IPS DF 4.7 (cell line): Measurements from ENCODE around the gene TMEM176B.
A peak's percentile ranks its signal among the peaks of the same experiment; 100 is the strongest.
"Not testable (repeated sequence)": the region's sequence is repeated elsewhere in the genome, so short reads cannot be mapped to it uniquely, and the experiment has no call there.

Experiments
- DNase-seq: peaks from one replicate; pipeline ENCODE4 v3.0.0-alpha.2; 2013; ENCODE audit warnings: low spot score; ENCODE audit errors: extremely low read depth

The TMEM176B gene

DNA sequence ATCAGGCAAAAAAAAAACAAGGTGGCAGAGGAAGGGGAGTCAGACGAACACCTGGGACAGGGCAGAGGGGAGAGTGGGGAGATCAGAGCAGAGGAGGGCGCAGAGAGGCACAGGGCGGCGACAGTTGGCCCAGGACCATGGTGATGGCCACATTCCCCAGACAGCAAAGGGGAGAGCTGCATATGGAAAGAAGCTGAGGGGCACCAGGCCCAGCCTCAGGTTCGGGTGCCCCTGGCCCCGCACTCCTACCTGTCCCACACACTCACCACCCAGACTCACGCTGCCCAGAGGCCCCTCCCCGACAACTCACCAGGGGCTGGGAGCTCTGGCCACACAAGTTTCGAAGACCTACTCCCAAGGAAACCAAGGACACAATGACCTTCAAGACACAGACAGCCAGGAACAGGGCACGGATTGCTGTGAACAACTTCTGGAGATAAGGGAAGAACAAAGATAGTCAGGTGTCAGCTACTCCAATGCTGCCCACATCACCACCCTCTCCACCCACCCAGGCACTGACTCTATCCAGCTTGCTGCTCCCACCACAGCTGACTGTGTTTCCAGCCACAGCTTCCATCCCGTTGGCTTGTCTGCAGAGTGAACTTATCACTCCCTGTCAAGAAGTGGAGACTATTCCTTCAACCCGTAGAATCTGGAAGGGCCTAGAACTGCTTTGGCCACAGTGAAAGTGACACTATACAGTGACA lies 8.3 kb downstream of the TMEM176B start:
- no peak for DNase-seq

DNA sequence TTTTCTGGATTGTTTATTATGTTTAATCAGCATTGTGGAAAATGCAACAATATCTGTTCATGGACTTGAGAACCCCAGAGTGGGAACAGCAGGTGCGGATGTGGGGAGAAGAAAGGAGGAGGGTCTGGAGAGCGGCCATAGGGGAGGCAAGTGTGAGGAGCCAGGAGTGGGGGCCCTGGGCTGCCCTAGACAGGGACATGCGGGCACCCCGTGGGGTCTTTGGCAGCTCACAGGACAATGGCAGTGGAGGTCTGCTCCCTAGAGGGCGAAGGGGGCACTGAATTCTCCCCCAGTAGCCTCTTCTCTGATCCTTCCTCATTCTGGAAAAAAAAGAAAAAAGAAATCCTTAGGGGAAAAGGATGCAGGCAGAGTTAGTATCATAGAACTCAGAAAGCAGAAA lies 8.9 kb downstream of the TMEM176B start:
- no peak for DNase-seq

DNA sequence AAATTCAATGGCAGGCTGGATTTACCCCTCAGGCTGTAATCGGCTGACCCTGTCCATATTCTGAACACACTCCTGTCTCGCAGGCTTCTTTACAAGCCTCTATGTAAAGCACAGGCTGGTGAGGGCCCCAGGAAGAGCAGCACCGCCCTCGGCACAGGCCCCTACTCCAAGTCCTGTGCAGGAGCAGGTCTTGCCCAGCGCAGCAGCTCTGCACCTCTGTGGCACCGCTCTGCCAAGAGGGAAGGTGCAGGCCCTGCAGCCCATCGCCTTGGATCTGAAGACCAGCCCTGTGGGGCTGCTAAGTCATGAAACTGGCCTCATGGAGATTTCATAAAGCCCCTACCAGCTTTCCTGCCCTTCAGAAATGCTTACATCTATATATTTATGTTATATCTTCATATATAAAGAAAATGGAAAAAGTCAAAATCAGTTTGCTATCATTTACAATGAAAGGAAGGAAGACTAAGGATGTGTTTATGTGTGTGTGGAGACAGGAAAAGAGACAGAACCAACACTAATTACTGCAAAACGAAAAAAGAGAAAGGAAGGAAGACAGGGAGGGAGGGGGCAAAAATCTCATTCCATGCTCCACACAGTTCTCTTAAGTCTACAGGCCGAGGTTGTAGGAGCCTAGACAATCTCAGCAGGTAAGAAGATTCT lies 9.6 kb downstream of the TMEM176B start:
- no peak for DNase-seq

DNA sequence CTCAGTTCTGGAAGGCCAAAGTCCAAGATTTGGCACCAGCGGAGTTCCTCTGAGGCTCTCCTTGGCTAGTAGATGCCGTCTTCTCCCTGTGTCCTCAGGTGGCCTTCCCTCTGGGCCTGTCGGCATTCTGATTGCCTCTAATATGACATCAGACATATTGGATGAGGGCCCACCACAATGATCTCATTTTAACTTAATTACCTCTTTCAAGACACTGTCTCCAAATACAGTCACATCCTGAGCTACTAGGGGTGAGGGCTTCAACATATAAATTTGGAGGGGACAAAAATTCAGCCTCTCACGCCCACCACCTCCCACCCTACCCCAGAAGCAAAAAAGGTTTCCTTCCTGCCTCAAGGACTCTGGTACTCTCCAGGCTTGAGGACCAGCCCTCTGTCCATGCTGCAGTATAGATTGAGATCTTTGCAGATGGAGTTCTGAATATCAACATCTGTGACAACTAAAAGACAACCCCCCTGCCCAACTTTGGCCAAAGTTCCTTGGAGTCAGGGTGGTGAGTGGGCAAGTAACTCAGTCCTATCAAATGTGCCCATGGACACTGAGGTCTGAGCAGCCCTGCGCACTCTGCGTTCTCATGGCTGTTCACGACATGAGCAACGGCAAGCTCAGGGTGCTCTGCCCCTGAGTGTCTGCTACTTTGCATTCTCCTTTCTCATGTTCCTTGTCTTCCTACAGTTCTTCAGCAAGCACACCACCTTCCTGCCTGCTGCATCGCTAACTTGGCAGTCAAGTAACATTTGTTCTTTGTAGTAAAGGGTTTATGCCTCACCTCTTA lies 11.5 kb downstream of the TMEM176B start:
- DNase-seq = no peak

DNA sequence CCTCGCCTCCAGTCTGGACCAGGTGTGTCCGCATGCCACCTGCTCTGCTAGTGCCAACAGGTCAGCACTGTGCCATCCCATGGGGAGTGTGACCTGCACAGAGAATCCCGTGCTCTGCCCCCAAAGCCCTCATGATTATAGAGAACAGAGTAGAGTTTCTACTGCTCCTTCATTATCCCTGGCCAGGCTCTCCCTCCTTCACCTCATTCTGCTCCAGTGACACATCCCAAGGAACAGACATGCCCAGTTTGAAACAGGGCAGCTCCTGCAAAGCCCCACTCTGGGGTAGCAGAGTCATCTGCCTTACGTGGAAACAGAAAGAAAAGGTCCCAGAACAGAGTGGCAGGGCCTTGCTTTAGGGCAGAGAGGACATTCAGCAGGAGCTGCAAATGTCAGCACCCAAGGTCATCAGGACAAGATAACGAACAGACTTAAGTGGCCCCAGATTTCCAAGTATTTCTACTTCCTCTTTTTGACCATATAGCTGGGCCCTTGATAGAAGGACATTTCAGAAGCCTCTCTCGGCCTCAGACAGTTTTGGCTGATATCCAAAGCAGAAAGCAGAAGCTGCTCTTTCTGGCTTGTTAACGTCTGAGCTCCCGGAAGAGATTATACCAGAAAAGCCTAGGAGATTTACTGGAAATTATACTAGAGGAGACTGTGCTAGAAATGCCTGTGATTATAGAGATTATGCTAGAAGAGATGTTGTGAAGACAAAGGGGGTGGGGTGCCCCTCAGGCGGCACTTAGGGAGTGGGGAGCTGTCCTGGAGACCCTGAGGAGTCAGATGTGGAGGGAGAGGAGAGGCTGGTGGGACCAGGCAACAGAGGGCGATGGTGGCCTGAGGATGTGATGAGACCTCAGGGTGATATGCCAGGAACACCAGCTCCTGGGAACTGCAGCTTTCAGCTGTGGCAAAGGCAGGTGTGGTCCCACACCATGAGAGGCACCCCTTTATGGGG lies 12.6 kb downstream of the TMEM176B start:
- DNase-seq = no peak

DNA sequence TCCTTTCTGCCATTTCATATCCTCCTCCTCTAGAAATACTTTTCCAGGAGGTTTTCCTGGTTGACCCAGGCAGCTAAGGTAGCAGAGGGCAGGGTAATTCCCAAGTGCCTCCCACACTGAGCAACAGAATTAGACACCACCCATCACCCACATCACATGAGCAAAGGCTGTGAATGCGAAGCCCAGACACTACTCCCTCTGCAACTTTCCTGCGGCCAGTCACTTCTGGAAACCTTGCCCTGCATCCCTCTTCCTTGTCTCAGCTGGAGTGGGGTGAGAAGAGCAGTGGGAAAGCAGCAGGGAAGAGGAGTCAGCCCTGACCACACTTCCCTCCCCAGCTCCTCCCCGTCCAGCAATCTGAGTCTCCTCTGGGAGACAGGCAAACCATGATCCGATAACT lies 15.2 kb downstream of the TMEM176B start:
- DNase-seq = no peak

DNA sequence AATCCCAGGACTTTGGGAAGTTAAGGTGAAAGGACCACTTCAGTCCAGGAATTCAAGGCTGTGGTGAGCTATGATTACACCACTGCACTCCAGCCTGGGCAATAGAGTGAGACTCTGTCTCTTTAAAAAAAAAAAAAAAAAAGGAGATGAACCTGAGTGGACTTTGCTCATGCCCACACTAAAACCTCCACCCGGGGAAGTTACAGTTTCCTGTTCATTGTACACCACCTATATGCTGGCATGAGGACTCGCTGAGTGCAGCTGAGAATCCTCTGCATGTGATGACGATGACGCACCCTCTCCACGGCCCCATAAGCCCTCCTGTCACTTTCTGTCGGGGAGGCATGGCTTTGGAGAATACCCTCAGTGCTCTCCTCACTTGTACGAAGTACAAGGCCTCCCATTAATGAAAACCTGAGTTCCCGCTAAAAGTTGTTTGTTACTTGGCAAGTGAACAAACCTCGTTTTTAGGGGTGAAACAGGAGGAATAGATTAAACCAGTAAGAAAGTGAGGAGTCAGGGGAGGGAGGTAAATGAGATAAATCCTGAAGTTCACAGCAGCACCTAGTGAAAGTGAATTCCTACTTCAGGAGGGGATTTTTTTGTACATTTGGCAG lies 15.9 kb downstream of the TMEM176B start:
- no peak for DNase-seq

DNA sequence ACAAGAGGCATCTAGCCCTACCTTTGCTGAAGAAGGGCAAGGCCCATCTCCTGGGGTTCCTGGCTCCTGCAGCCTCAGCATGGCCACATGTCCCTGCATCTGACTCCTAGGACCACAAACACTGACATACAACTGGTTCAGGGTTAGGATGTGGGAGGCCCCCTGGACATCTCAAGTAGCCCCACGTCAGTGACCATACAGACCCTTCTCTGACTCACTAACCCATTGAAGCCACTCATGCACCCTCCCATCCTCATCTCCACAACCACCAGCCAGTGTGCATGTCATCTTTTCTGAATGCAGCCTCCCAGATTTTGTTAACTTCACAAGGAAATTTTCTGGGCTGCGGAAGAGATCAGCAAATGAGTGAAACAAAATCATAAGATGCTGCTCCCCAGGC lies 18.2 kb downstream of the TMEM176B start:
- no peak for DNase-seq

DNA sequence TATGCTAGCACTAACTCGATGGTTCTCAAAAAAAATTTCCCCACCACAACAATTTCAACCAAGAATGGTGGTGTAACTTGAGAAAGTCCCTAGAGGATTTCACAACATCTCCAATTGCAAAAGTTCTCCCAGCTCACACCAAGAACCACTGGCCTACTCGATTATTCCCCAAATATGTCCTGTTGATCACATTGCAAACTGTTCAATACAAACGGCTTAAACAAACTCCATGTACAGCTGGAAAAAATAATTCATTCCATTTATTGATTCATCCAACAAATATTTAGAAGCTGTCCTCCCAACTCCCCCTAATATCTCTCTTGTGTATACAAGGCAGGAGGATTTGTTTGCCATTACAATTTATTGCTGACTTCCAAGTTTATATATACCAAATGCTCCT lies 19.1 kb downstream of the TMEM176B start:
- no peak for DNase-seq

DNA sequence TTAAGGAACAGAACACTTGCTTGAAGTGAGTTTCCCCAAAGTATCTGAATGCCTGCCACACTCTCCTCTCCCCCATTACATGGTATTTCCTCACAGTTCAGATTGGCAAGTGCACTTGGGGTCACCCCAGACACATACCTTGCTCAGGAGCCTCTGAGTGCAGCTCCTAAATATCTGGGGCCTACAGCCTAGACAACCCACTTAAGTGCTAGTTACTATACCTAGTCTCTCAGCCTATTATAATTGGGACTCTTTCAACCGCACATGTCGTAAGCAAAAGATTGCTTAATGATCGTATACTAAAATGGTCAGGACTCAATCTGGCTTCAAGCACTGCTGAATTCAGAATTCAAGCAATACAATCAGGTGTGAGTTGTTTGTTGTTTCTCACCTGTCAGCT lies 19.9 kb downstream of the TMEM176B start:
- DNase-seq = no peak

DNA sequence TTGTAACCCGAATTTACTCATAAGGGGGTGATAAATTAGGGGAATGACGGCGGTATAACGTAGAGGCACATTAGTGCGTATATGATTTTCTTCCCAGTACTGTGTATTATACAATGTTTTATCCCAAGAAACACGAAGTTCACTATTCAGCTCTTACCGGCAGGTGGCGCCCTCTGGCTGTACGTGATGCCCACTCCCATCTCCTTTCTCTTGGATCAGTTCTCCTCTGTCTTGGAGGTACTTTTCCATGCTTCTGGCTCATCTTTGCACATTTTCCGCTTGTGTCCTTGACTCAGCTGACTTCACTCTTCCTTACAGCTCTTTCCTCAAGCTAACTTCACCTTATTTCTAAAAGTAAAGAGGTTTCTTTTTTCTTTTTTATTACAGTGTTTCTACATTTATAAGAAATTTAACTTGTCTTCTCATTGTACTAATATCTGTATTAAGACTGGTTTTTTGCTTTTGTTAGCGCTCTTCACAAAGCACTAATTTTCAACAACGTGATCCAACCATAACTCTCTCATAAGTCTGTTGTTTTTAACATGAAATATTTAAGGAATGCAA lies 21.3 kb downstream of the TMEM176B start:
- DNase-seq = peak; percentile 60

DNA sequence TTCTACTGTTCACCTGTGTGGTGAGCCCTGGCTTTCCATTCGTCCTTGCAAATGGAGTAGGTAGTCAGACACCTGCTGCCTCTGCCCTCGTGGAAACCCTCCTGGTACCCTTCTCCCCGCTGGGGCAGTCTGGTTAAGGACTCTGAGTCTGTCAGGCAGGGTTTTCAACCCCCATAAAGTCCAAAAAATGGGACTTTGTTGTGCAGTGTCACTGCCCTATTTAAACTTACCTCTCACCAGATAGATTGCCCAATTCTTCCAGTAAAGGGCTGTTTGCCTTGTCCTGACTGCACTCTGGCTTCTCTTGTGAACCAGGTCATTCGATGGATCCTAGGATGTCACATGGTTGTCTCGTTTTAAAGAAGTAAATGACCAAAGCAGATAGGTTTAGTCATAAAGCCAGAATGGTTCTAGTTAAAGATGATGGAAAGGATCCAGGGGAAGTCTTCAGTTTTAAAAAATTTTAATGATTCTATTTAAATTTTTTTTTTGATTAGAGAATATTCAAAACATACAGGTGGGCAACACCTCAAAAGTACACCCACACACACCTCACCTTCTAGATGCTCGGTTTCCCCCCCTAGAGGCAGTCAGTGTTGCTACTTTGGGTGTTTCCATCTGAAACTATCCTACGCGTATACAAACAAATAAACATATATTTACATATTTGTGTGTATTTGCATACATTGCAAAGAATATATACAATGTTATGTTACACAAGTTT lies 22.0 kb downstream of the TMEM176B start:
- no peak for DNase-seq

DNA sequence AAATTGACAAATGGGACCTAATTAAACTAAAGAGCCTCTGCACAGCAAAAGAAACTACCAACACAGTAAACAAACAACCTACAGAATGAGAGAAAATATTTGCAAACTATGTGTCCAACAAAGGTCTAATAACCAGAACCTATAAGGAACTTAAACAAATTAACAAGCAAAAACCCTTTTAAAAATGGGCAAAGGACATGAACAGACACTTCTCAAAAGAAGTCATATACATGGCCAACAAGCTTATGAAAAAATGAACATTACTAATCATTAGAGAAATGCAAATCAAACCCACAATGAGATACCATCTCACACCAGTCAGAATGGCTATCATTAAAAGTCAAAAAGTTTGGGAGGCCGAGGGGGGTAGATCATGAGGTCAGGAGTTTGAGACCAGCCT lies 26.0 kb downstream of the TMEM176B start:
- DNase-seq = not testable (repeated sequence)

DNA sequence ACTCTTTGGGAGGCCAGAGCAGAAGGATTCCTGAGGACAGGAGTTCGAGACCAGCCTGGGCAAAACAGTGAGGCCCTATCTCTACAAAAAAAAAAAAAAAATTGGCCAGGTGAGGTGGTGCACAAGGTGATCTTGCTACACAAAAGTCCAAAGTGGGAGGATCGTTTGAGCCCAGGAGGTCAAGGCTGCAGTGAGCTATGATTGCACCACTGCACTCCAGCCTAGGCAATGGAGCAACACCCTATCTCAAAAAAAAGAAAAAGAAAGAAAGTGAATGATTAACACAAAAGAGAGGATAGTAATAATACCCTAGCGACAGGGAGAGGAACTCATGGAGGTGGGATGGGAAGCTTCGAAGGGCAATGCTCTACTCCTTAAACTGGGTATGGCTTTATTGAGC lies 30.4 kb downstream of the TMEM176B start:
- DNase-seq = no peak

DNA sequence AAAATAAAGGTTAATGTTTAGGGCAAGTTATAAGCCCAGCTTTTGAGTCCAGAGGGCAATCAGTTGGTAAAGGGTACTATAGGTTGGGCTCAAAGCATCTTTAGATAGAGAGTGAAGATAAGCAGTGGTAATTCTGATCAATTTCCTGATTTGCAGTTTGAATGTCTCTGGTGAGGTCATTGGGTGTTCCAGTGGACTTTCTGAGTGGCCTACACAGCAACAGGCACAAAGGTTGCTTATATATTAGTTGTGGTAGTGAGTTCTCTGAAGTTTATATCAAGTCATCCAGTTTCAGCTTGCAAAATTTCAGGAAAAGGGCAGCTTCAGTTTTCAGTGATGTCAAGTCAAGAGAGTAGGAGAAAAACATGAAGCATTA lies 33.8 kb downstream of the TMEM176B start:
- no peak for DNase-seq

DNA sequence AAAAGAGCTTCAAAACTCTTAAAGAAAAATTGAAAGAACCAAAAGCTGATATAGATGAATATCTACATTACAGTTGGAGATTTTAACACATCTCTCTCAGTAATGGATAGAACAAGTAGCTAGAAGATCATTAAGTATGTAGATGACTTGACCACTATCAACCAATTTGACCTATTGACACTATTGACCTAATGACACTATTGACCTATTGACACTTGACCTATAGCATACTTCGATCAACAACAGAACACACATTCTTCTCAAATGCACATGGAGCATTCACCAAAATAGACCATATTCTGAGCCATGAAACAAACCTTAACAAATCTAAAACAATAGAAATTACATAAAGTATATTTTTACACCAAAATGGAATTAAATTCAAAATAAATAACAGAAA lies 40.7 kb downstream of the TMEM176B start:
- DNase-seq = no peak

DNA sequence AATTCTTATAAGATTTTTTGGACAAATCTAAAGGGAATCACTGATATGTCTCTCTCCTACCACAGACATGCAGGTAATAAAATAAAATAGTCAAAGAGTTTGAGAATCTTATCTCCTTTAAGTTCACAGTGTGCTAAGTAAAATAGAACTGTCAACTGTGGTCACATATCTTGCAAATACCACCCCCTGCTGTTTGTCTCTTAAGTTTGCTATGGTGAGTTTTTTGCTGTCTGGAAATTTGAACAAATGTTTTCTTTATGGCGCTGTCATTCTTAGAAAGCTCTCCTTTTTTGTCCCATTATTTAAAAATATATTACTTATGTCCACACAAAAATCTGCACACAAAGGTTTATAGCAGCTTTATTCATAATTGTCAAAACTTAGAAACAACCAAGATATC lies 43.3 kb downstream of the TMEM176B start:
- DNase-seq = no peak

DNA sequence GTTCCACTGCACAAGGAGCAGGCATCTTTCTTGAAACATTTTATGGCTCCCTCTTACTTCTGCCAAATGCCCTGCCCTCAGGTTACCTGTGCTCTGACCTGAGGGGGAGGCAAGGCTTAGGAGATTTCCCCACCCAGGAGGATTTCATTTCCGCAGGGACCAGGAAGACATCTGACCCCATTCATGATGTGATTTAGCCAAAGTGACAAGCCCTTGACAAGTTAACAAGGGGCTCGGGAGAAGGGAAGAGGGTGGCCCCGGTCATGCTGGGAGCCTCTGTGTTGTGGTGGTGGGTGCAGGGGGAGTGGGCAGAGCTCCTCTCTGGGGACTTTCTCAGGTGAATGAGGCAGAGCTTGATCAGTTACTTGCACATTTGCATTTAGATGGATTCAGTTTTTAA lies 44.0 kb downstream of the TMEM176B start:
- DNase-seq = no peak

DNA sequence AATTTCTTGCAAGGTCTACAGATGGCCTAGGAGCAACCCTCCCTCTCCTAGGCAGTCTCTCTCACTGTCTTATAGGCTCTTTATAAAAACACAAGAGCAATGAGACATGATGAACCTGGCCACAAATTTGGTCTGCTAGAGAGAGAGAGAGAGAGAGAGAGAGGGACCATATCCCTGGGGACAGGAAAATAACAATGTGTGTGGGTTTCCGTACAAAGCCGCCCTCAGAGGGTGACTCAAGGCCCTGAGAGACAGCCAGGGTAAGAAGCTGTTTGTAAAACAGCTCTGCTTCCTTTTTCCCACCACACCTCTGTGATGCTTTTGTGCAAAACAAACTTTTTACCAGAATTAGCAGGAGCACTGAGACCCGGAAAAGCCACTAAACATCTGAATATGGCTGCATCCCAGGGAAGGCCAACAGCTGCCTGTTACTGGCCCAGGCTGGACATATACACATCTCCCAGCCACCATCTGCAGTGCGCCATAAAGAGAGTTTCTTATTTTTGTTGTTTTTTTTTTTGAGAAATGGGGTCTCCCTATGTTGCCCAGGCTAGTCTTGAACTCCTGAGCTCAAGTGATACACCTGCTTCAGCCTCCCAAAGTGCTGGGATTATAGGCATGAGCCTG lies 44.6 kb downstream of the TMEM176B start:
- DNase-seq = no peak

DNA sequence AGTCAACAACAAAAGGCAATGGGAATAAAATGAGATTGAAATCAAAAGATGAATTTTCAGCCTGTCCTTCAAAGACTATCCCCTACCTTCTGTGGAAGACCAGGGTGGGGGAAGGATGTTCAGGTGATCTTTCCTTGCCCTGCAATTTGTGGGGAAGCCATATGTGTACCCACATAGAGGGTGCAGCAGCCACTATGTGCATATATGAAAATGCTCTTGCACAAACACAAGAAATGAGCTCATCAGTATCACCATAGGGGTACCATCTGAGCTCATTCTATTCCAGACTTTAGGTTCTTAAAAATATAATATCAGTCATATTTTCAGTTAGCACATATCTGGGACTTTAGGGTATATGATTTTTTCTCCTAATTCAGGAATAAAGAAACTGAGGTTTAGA lies 45.2 kb downstream of the TMEM176B start:
- no peak for DNase-seq
